GM18861 (cell line): ENCODE results near the gene SSX1.
"Not testable (repeated sequence)": the region's sequence is repeated elsewhere in the genome, so short reads cannot be mapped to it uniquely, and the experiment has no call there.

ENCODE experiments used
- ATAC-seq: cut with Tn5 transposase; IDR thresholded peaks from one replicate; pipeline ENCODE4 v1.9.1; 2021; ENCODE audit not compliant: unreplicated experiment

Gene SSX1, protein sequence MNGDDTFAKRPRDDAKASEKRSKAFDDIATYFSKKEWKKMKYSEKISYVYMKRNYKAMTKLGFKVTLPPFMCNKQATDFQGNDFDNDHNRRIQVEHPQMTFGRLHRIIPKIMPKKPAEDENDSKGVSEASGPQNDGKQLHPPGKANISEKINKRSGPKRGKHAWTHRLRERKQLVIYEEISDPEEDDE

DNA sequence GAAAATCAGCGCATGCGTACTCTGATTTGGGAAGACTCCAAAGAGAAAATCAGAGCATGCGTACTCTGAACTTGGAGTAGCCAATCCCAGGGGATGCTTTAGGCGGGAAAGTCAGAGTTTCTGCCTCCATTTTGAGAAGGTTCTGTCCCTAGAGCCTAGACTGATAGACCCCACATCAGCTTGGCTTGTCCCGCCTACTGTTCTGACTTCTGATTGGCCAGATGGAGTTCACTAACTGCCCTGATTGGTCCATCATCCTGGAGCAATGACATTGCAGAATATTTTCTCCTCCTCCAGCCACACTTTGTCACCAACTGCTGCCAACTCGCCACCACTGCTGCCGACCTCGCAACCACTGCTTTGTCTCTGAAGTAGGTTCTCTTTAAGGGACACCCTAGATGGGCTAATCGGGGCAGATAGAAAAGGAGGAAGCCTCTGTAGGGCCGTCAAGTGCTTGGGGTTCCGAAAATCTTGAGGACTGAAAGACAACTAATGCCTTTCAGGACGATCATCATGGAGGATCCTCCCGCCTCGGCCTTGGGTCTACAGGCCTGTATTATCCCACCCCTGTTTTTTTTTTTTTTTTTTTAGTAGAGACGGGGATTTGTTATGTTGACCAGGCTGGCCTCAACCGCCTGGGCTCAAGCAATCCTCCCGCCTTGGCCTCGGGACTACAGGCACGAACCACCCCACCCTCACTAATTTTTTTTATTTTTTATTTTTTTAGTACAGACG, at the start of gene SSX1:
Gene SSX1 (plus strand): TSS at position 331 of the 735 bp plus-strand sequence. CDS start 1,850 bp downstream, outside the sequence.
- ATAC-seq = not testable (repeated sequence)

DNA sequence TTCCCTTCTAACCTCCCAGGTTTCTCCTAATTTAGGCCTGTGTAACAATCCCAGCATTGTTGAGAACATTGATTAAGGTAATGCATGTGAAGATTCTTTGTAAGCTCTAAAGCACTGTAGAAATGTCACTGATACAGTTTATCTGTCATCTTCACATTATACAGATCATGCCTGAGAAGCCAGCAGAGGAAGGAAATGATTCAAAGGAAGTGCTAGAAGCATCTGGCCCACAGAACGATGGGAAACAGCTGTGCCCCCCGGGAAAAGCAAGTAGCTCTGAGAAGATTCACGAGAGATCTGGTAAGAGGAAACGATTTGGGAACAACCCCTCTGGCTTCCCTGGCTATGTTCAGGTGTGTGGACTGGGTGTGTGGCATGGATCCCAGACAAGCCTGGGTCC, 40.9 kb upstream of the SSX1 start:
- ATAC-seq = not testable (repeated sequence)

DNA sequence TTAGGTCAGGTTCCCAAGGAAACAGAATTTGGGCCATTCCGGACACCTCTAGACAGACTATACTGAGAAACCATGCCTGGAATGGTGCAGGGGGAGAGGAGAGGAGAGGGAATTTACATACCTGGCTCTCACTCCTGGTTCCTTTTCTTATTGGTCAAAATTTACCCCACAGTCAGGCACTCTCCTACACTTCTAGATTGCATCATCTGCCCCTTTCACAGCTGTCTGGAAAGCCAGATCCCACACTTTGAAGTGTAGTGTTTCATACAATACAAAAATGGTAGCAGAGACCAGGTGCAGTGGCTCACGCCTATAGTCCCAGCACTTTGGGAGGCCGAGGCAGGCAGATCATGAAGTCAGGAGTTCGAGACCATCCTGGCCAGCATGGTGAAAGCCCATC, 31.0 kb upstream of the SSX1 start:
- not testable (repeated sequence) for ATAC-seq

DNA sequence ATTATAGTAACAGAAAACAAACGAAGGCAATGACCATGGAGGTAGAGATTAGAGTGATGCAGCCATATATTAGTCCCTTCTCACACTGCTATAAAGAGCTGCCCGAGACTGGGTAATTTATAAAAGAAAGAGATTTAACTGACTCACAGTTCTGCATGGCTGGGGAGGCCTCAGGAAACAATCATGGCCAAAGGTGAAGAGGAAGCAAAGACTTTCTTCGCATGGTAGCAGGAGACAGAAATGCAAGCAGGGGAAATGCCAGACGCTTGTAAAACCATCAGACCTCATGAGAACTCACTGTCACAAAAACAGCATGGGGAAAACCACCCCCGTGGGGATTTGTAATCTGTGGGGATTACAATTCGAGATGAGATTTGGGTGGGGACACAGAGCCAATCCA, 2.2 kb upstream of the SSX1 start:
- not testable (repeated sequence) for ATAC-seq

DNA sequence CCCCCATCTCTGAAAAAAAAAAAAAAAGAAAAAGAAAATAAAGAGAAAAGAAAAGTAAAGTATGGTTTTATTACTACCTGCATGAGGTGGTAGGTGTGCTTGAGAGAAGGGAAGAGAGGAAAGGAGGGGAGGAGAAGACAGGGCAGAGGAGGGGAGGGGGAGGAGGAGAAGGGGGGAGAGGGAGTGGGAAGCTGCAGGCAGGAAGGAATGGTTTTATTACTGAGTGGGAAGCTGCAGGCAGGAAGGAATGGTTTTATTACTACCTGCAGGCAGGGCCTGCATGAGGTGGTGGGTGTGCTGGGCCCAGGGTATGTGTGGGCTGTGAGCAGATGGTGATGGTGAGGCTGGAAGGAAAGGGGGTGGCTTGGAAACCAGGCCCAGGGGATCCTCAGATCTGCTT, 19.2 kb downstream of the SSX1 start:
- not testable (repeated sequence) for ATAC-seq

DNA sequence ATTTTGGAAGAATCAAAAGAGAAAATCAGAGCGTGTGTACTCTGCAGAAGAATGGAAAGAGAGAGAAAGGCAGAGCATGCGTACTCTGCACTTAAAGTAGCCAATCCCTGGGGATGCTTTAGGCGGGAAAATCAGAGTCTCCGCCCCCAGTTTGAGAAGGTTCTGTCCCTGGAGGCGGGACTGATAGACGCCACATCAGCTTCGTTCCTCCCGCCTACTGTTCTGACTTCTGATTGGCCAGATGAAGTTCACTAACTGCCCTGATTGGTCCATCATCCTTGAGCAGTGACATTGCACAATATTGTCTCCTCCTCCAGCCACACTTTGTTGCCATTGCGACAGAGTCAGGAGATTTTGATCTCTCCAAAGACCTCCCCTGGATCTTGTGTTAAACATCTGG, 23.8 kb downstream of the SSX1 start:
- no peak for ATAC-seq

DNA sequence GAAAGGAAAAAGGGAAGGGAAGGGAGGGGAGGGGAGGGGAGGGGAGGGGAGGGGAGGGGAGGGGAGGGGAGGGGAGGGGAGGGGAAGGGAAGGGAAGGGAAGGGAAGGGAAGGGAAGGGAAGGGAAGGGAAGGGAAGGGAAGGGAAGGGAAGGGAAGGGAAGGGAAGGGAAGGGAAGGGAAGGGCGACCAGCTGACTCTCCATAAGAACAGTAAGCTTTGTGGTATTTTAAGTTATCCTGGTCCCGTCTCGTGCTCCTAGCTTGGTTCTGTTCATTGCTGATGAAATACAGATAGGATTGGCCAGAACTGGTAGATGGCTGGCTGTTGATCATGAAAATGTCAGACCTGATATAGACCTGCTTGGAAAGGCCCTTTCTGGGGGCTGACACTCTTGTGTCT, 25.5 kb downstream of the SSX1 start:
- ATAC-seq = not testable (repeated sequence)

DNA sequence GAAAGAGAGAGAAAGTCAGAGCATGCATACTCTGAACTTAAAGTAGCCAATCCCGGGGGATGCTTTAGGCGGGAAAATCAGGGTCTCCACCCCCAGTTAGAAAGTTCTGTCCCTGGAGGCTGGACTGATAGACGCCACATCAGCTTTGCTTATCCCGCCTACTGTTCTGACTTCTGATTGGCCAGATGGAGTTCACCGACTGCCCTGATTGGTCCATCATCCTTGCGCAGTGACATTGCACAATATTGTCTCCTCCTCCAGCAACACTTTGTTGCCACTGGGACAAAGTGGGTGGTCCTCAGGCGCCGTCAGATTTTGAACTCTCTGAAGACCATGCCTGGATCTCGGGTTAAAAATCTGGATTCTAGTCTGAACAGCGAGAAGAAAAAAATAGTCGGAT, 51.0 kb downstream of the SSX1 start:
- ATAC-seq = no peak

DNA sequence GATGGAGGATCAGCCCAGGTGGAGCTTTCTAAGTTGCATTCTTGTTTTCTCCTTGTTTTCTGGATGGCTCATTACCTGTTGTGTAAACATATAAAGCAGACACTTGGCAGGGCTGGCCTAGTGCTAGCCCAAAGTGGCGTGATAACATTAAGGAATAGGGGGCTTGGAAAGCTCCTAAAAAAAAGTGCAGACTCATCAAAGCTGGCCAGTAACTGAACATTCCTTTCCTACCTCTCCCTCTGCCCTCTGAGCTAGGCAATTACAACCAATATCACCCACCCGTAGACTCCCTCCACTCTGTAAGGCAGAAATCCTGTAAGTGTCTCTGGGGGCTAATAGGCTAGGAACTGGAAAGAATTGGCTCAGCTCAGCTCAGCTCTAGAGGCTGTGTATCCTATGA, 58.8 kb downstream of the SSX1 start:
- not testable (repeated sequence) for ATAC-seq
